Bronchial epithelial cell (primary cell): ENCODE results near the gene AUH. TPM values are rescaled to one million over a fixed set of nuclear protein-coding genes. Genes with fewer than 3 reads are reported as not detected.
"Not testable (repeated sequence)": the region's sequence is repeated elsewhere in the genome, so short reads cannot be mapped to it uniquely, and the experiment has no call there.

ENCODE experiments used
- DNase-seq: peaks from one replicate; pipeline ENCODE4 v3.0.0-alpha.2; 2010; ENCODE audit warnings: low read depth
- FAIRE-seq: peaks from 2 replicates; lab custom pipeline; 2011; peaks lifted over from hg19 to GRCh38; lab: Jason Lieb, UNC
- H3K27me3 ChIP-seq: 2 replicates; pipeline ENCODE4 v1.5.1; 2011; ENCODE audit warnings: low read length; ENCODE audit not compliant: control insufficient read depth, insufficient read depth
- H3K36me3 ChIP-seq: 2 replicates; pipeline ENCODE4 v1.5.1; 2011; ENCODE audit warnings: low read length; ENCODE audit not compliant: control insufficient read depth, insufficient read depth
- H3K4me3 ChIP-seq: 2 replicates; pipeline ENCODE4 v1.5.1; 2011; ENCODE audit warnings: mild to moderate bottlenecking, low read depth, low read length, control low read depth
- CTCF ChIP-seq: IDR thresholded peaks from 2 replicates; pipeline ENCODE4 v1.5.1; 2011; ENCODE audit warnings: mild to moderate bottlenecking, moderate library complexity, low read length, control low read depth, inconsistent platforms; ENCODE audit not compliant: insufficient read depth, severe bottlenecking
- total RNA-seq: library from RNA; depleted of rRNA; stranded (reverse); fragments of >200 nt; gene quantifications from 2 replicates; pipeline ENCODE4 v1.2.1, GENCODE V29; 2014

The AUH gene
- total RNA-seq, 1 donor from 2014 or later = 16.8 TPM

- H3K4me3 ChIP-seq = no peak overlapping the region
- no peak for DNase-seq
- TF ChIP-seq CTCF = no peak
- no peaks in the 10 kb centered on the region for H3K36me3 ChIP-seq
- no peak for FAIRE-seq
- no peaks in the 10 kb centered on the region for H3K27me3 ChIP-seq
These were observed 160.9 kb downstream of the AUH start for GRCh38 chr9:91200692-91201336.

GRCh38 chr9:91199739-91200497 is 161.8 kb downstream of the AUH start:
- Histone ChIP-seq H3K36me3 (no peaks in the 10 kb centered on the region), H3K27me3 (no peaks in the 10 kb centered on the region), H3K4me3 (no peak overlapping the region)
- no peak for TF ChIP-seq CTCF
- FAIRE-seq (no peak), DNase-seq (peak; percentile 46)

GRCh38 chr9:91198881-91199280 is 162.8 kb downstream of the AUH start:
- not testable (repeated sequence) for DNase-seq, H3K4me3 ChIP-seq, H3K27me3 ChIP-seq, H3K36me3 ChIP-seq, FAIRE-seq

- FAIRE-seq = no peak
- H3K4me3 ChIP-seq = no peak overlapping the region
- H3K36me3 ChIP-seq = no peaks in the 10 kb centered on the region
- no peaks in the 10 kb centered on the region for H3K27me3 ChIP-seq
- no peak for DNase-seq
- TF ChIP-seq CTCF = no peak
These were observed 163.3 kb downstream of the AUH start for GRCh38 chr9:91198405-91198804.

GRCh38 chr9:91197232-91198181 is 164.2 kb downstream of the AUH start:
- H3K4me3 ChIP-seq = no peak overlapping the region
- peak; percentile 52 for FAIRE-seq

More at GRCh38 chr9:91197232-91198181, 164.2 kb downstream of the AUH start:
- DNase-seq = peak; percentile 96
- Histone ChIP-seq H3K27me3 (no peaks in the 10 kb centered on the region), H3K36me3 (no peaks in the 10 kb centered on the region)
- no peak for TF ChIP-seq CTCF
